Neural crest cell (in vitro differentiated cells): Measurements from ENCODE around the gene TTF1. TPM values are rescaled to one million over a fixed set of nuclear protein-coding genes. Genes with fewer than 3 reads are reported as not detected.

ENCODE experiments used
- DNase-seq: peaks from one replicate; pipeline ENCODE4 v3.0.0; 2021; ENCODE audit warnings: low read depth, mixed read lengths, low spot score
- H3K27ac Mint-ChIP-seq: one replicate; pipeline ENCODE4 v1.8.0; 2021; ENCODE audit warnings: mild to moderate bottlenecking, mixed read lengths; ENCODE audit not compliant: unreplicated experiment
- H3K27me3 Mint-ChIP-seq: 2 replicates; pipeline ENCODE4 v1.8.0; 2021; ENCODE audit warnings: low read depth, mild to moderate bottlenecking, mixed read lengths
- H3K36me3 Mint-ChIP-seq: 2 replicates; pipeline ENCODE4 v1.8.0; 2021; ENCODE audit warnings: low read depth, mild to moderate bottlenecking, mixed read lengths
- H3K4me1 Mint-ChIP-seq: 2 replicates; pipeline ENCODE4 v1.8.0; 2021; ENCODE audit warnings: mixed read lengths
- H3K4me3 Mint-ChIP-seq: one replicate; pipeline ENCODE4 v1.8.0; 2021; ENCODE audit warnings: mild to moderate bottlenecking, mixed read lengths
- H3K9me3 Mint-ChIP-seq: 2 replicates; pipeline ENCODE4 v1.8.0; 2021; ENCODE audit warnings: mixed read lengths
- total RNA-seq: library from RNA; stranded (reverse); gene quantifications from 2 replicates; pipeline ENCODE4 v1.2.1, GENCODE V29; 2021
- TF ChIP-seq, protein P1 (sequence below): fragments of 200-600 bp; sonication (generic); conservative IDR thresholded peaks from 2 replicates; pipeline ENCODE4 v1.5.0; 2021; ENCODE audit warnings: antibody characterized with exemption, mild to moderate bottlenecking

TTF1 gene
- total RNA-seq, 1 donor from 2014 or later: 21.9 TPM

DNA sequence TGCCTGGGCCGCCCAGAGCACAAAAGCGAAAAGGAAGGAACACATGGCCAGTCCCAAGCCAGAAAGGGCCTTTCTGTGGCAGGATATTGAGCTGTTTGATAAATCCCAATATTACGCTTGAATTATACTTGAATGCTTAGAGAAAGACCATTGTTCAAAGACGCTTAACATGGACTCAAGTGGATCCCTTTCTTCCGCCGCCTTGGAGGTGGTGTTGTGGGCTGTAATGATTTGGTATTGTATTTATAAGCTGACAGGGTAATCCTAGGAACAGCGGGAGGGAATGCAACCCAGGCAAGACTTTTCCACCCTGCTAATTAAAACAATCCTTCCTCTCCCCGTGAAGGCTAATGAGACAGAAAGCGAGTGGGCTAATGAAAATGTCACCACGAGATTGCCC lies 28.2 kb upstream of the TTF1 start:
- Mint-ChIP-seq H3K4me3 (no peak overlapping the region), H3K4me1 (peaks cover 9% of the 10 kb centered on the region), H3K9me3 (no peaks in the 10 kb centered on the region), H3K27me3 (peaks cover 24% of the 10 kb centered on the region), H3K36me3 (no peaks in the 10 kb centered on the region), H3K27ac (no peak overlapping the region)
- TF ChIP-seq, protein P1, sequence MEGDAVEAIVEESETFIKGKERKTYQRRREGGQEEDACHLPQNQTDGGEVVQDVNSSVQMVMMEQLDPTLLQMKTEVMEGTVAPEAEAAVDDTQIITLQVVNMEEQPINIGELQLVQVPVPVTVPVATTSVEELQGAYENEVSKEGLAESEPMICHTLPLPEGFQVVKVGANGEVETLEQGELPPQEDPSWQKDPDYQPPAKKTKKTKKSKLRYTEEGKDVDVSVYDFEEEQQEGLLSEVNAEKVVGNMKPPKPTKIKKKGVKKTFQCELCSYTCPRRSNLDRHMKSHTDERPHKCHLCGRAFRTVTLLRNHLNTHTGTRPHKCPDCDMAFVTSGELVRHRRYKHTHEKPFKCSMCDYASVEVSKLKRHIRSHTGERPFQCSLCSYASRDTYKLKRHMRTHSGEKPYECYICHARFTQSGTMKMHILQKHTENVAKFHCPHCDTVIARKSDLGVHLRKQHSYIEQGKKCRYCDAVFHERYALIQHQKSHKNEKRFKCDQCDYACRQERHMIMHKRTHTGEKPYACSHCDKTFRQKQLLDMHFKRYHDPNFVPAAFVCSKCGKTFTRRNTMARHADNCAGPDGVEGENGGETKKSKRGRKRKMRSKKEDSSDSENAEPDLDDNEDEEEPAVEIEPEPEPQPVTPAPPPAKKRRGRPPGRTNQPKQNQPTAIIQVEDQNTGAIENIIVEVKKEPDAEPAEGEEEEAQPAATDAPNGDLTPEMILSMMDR: no peak
- no peak for DNase-seq

DNA sequence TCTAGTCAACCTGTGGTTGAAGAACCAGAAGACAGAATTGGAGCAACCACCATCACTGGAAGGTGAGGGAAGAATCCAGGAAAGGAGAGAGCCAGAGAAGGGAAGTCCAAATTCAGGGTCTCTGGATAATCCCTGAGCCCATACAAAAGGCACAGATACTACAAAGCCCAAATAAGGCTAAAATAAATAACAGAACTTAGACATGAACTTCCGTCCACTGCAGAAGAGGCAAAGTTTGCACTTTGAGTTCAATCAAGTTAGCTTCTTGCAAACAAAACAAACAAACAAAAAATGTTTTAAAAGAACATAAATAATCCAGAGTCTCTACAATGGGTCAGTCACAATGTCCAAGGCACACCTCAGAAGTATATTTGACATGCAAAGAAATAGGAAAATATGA lies 24.4 kb upstream of the TTF1 start:
- Mint-ChIP-seq H3K4me3 (no peak overlapping the region), H3K36me3 (no peaks in the 10 kb centered on the region), H3K4me1 (peaks cover 11% of the 10 kb centered on the region), H3K27me3 (peaks cover 28% of the 10 kb centered on the region), H3K27ac (no peak overlapping the region), H3K9me3 (no peaks in the 10 kb centered on the region)
- DNase-seq: no peak
- TF ChIP-seq, protein P1: no peak

DNA sequence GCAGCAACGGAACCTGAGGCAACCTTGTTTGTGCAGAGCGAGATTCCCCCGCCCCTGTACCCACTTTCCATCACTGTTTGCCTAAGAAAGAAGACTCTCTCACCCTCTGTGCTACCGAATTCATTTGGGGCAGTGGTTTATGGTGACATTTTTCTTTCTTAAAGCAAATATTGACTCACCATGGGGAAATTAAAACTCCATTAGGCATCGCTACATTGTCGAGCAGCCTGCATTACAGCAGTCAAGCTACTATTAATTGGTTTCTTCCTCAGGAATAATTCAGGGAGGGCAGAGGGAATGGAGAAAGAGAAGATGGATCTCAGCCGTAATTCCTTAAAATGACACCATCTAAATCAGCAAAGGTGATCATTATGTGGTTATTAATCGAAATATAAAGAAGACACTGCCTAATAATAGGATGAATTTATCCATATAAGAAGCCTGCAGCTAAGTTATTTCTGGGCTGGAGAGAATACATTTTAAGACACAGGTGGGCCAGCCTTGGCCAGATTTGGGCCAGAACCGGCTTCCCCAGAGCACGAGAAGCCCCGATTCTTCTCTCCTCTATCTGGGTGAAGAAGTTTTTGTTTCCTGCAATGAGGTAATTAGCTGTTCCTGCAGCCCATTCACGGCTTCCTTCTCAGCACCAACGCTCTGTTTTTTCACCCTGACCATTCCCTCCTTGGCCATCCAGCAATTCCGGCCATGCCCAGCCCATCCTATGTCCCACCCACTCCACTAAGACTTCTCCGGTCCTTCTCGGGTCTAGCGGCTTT lies 20.2 kb upstream of the TTF1 start:
- no peaks in the 10 kb centered on the region for H3K9me3 Mint-ChIP-seq
- H3K27me3 Mint-ChIP-seq: peaks cover 50% of the 10 kb centered on the region
- TF ChIP-seq, protein P1: no peak
- H3K4me1 Mint-ChIP-seq: peaks cover 26% of the 10 kb centered on the region
- H3K36me3 Mint-ChIP-seq: no peaks in the 10 kb centered on the region
- H3K4me3 Mint-ChIP-seq: no peak overlapping the region
- no peak for DNase-seq
- H3K27ac Mint-ChIP-seq: no peak overlapping the region

DNA sequence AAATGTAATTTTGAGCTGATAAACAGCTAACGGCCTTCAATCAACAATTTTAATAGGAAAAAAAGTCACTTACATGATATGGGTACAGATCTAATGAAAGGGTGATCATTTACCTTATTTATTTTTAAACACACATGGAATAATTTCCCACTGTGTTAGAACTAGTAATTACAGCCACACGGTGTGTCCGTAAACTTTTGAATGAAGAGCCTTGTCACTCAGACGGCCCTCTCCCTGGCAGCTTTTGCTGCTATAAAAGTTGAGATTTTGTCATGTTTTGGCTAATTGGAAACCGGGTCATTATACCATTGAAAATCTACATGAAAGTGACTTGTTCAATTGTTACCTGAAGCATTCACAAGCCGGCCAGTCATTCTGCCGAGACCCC lies 19.0 kb upstream of the TTF1 start:
- Mint-ChIP-seq H3K36me3 (no peaks in the 10 kb centered on the region), H3K27me3 (peaks cover 48% of the 10 kb centered on the region), H3K27ac (no peak overlapping the region), H3K4me1 (peaks cover 26% of the 10 kb centered on the region), H3K9me3 (no peaks in the 10 kb centered on the region), H3K4me3 (no peak overlapping the region)
- DNase-seq: no peak
- TF ChIP-seq, protein P1: no peak

DNA sequence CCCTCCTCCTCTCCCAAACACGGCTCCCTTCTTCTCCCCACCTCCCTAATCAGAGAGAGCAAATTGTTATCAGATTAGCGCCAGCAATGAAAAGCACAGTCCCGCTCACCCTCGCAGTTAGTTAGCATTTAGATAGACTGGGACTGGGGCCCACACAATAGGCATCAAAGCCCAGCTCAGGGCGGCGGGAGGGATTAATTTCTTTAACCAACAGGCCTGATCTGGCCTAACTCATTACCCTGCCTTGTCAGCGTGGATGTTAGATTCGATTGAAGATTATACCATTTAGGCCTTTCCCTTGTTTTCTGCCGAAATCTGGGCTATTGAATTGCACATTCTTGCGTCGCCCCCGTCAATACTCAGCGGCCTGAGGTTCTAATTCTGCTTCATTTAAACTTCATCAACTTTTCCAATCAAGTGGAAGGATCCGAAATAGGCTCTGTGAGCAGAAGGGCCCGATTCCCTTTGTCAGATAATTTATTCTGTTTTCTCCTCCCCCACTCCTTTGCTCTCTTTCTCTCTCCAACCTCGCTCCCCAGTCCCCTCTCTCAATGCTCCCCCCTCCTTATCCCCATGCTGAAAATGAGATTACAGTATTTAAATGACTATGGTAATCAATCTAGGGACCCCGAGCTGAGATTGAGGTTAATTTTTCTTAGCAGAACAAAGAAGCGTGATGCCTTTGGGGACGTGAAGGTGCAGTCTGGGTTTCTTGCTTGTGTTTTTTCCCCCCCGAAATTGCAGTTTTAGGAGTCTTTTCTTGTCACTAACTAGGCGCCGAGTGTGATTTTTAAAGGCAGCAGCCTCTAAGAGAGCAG lies 18.4 kb upstream of the TTF1 start:
- TF ChIP-seq, protein P1: no peak
- H3K27ac Mint-ChIP-seq: peak overlapping the region; percentile 89
- no peaks in the 10 kb centered on the region for H3K9me3 Mint-ChIP-seq
- H3K4me3 Mint-ChIP-seq: no peak overlapping the region
- peaks cover 45% of the 10 kb centered on the region for H3K27me3 Mint-ChIP-seq
- H3K4me1 Mint-ChIP-seq: peaks cover 22% of the 10 kb centered on the region
- DNase-seq: no peak
- H3K36me3 Mint-ChIP-seq: no peaks in the 10 kb centered on the region
